HEK293 (cell line): ENCODE measurements around the gene SHROOM3.

ENCODE experiments used
- CTCF ChIP-seq: fragments of 450-650 bp; formaldehyde crosslinking; IDR thresholded peaks from 2 replicates; pipeline ENCODE4 v1.5.1; 2016; ENCODE audit warnings: missing biosample characterization, missing genetic modification characterization
- SETDB1 ChIP-seq: IDR thresholded peaks from one replicate; pipeline ENCODE4 v1.6.1; 2017; ENCODE audit warnings: mild to moderate bottlenecking, low read length, moderate library complexity, mixed read lengths; ENCODE audit not compliant: insufficient read length

- TF ChIP-seq CTCF (tag by site-specific recombination) (no peak), SETDB1 (no peak)
Measured at GRCh38 chr4:76554630-76555029, 119.6 kb downstream of the SHROOM3 start.
